ENCODE measurements around the gene LARP1B. TPM values are rescaled to one million over a fixed set of nuclear protein-coding genes. Genes with fewer than 3 reads are reported as not detected.

Gene LARP1B
- total RNA-seq, 1 donor from 2014 or later = 27.9 TPM

DNA sequence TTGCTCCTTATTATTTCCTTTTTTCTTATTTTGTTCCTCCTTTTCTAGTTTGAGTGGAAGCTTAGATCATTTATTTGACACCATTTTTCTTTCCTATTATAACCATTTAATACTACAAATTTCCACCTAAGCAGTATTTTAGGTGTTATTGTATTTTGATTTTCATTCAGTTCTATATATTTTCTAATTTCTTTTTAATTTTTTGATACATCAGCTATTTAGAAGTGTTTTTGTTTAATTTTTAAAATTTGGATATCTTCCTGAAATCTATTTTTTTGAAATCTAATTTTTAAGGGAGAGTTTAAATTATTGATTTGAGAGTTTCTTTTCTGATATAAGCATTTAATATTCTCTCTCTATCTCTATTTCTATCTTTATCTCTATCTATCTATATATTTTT is 108.1 kb downstream of the LARP1B start:
- Mint-ChIP-seq H3K4me3 (no peak overlapping the region), H3K27ac (no peak overlapping the region), H3K36me3 (peaks cover 2% of the 10 kb centered on the region), H3K27me3 (ENCODE audit: insufficient read depth, low read depth) (no peaks in the 10 kb centered on the region), H3K4me1 (no peaks in the 10 kb centered on the region), H3K9me3 (no peaks in the 10 kb centered on the region)
- H3K9ac ChIP-seq = no peak overlapping the region
- DNase-seq (ENCODE audit: low spot score) = no peak
- H3K27ac ChIP-seq = no peak overlapping the region
- TF ChIP-seq EZH2 (IDR thresholded peaks at IDR 0.05) = no peak
- TF ChIP-seq, protein P1, sequence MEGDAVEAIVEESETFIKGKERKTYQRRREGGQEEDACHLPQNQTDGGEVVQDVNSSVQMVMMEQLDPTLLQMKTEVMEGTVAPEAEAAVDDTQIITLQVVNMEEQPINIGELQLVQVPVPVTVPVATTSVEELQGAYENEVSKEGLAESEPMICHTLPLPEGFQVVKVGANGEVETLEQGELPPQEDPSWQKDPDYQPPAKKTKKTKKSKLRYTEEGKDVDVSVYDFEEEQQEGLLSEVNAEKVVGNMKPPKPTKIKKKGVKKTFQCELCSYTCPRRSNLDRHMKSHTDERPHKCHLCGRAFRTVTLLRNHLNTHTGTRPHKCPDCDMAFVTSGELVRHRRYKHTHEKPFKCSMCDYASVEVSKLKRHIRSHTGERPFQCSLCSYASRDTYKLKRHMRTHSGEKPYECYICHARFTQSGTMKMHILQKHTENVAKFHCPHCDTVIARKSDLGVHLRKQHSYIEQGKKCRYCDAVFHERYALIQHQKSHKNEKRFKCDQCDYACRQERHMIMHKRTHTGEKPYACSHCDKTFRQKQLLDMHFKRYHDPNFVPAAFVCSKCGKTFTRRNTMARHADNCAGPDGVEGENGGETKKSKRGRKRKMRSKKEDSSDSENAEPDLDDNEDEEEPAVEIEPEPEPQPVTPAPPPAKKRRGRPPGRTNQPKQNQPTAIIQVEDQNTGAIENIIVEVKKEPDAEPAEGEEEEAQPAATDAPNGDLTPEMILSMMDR (IDR thresholded peaks at IDR 0.05) = no peak
- no peak for TF ChIP-seq EZH2phosphoT487 (IDR thresholded peaks at IDR 0.05)
- no peaks in the 10 kb centered on the region for H4K20me1 ChIP-seq (ENCODE audit: low read depth)
- no peak overlapping the region for H3K4me3 ChIP-seq
- H3K9me3 ChIP-seq (ENCODE audit: low read depth) = no peaks in the 10 kb centered on the region
- no peaks in the 10 kb centered on the region for H3F3A ChIP-seq (ENCODE audit: low read depth)
- H3K4me1 ChIP-seq = no peaks in the 10 kb centered on the region
- H3K27me3 ChIP-seq = no peaks in the 10 kb centered on the region
- no peak overlapping the region for H3K4me2 ChIP-seq
- no peak overlapping the region for H2AFZ ChIP-seq (replicated peaks)
- H3K36me3 ChIP-seq = no peaks in the 10 kb centered on the region
- H3K79me2 ChIP-seq (ENCODE audit: low read depth) = no peaks in the 10 kb centered on the region

DNA sequence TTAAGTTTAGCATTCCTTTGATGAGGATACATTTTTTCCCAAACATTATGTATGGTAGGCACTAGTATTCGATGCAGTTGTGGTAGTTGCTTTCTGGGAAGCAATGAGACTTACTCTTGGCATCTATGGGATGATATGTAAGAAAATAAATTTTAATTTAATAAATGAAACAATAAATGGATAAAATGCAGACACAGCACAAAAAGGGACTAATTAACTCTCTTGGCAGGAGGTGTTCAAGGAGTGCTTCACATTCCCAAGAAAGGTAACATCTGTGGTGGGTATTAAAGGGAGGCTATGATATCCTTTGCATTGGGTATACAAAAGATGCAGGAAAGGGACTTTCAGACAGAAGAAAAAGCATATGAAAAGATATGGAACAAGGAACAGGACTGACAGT is 115.5 kb downstream of the LARP1B start:
- Mint-ChIP-seq H3K9me3 (no peaks in the 10 kb centered on the region), H3K36me3 (peaks cover 2% of the 10 kb centered on the region), H3K27ac (no peak overlapping the region), H3K4me3 (no peak overlapping the region), H3K4me1 (no peaks in the 10 kb centered on the region), H3K27me3 (ENCODE audit: insufficient read depth, low read depth) (no peaks in the 10 kb centered on the region)
- Histone ChIP-seq H4K20me1 (ENCODE audit: low read depth) (no peaks in the 10 kb centered on the region), H3K4me1 (no peaks in the 10 kb centered on the region), H3F3A (ENCODE audit: low read depth) (no peaks in the 10 kb centered on the region), H3K27ac (no peak overlapping the region), H3K9ac (no peak overlapping the region), H3K9me3 (ENCODE audit: low read depth) (no peaks in the 10 kb centered on the region), H3K27me3 (no peaks in the 10 kb centered on the region), H3K4me2 (no peak overlapping the region), H2AFZ (replicated peaks) (no peak overlapping the region), H3K79me2 (ENCODE audit: low read depth) (no peaks in the 10 kb centered on the region), H3K4me3 (no peak overlapping the region), H3K36me3 (no peaks in the 10 kb centered on the region)
- no peak for DNase-seq (ENCODE audit: low spot score)
- no peak for TF ChIP-seq EZH2phosphoT487 (IDR thresholded peaks at IDR 0.05)
- TF ChIP-seq, protein P1 (IDR thresholded peaks at IDR 0.05) = no peak
- no peak for TF ChIP-seq EZH2 (IDR thresholded peaks at IDR 0.05)

DNA sequence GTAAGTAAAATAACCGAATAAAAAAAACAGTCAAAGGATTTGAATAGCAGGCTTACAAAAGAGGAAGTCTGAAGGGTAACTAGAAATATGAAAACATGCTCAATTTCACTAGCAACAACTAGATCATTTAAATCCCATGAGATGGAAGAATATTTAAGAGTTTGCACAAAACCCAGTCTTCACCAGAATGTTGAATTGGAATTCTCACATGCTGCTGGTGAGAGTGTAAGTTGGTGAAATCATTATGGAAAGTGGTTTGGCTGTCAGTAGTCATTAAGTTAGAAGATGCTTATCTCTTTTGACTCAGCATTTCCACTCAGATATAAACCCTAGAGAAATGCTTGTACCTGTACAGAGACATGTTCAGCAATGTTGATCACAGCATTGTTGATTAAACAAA is 116.4 kb downstream of the LARP1B start:
- TF ChIP-seq EZH2 (IDR thresholded peaks at IDR 0.05) = no peak
- TF ChIP-seq EZH2phosphoT487 (IDR thresholded peaks at IDR 0.05) = no peak
- TF ChIP-seq, protein P1 (IDR thresholded peaks at IDR 0.05) = no peak

More for the DNA sequence above, 116.4 kb downstream of the LARP1B start:
- DNase-seq (ENCODE audit: low spot score) = no peak
- Histone ChIP-seq H3K36me3 (no peaks in the 10 kb centered on the region), H3K27me3 (no peaks in the 10 kb centered on the region), H3K4me3 (no peak overlapping the region), H3K79me2 (ENCODE audit: low read depth) (no peaks in the 10 kb centered on the region), H3K27ac (no peak overlapping the region), H4K20me1 (ENCODE audit: low read depth) (no peaks in the 10 kb centered on the region), H3K4me1 (no peaks in the 10 kb centered on the region), H3K9me3 (ENCODE audit: low read depth) (no peaks in the 10 kb centered on the region), H2AFZ (replicated peaks) (no peak overlapping the region), H3F3A (ENCODE audit: low read depth) (no peaks in the 10 kb centered on the region), H3K4me2 (no peak overlapping the region), H3K9ac (no peak overlapping the region)
- no peaks in the 10 kb centered on the region for H3K4me1 Mint-ChIP-seq
- H3K9me3 Mint-ChIP-seq = no peaks in the 10 kb centered on the region
- no peaks in the 10 kb centered on the region for H3K27me3 Mint-ChIP-seq (ENCODE audit: insufficient read depth, low read depth)
- H3K36me3 Mint-ChIP-seq = peaks cover 2% of the 10 kb centered on the region
- H3K4me3 Mint-ChIP-seq = no peak overlapping the region
- no peak overlapping the region for H3K27ac Mint-ChIP-seq

Measured in neural progenitor cell (in vitro differentiated cells).